Sciatic nerve (tissue), 2 donors: ENCODE measurements around the gene SMCO2. TPM values are rescaled to one million over a fixed set of nuclear protein-coding genes. Genes with fewer than 3 reads are reported as not detected.

Source experiments
- ATAC-seq: fragments of 200-7000 bp; cut with Tn5 transposase; one replicate; pipeline ENCODE4 v1.9.1; 2020; ENCODE audit warnings: mild to moderate bottlenecking, moderate library complexity
- DNase-seq: peaks from one replicate; pipeline ENCODE4 v3.0.0-alpha.2; 2020; ENCODE audit warnings: low spot score
- intact Hi-C: fragments of 100-400 bp; cut with DNase I; formaldehyde crosslinking; loops from one replicate; pipeline ENCODE4 v1.14.2; 2022
- total RNA-seq: library from RNA; stranded (reverse); fragmentation: NEBNext Ultra II Directional; extraction: Animal tissue kit (Norgen Biotek cat#: 25700); gene quantifications from one replicate; pipeline ENCODE4 v1.2.1, GENCODE V29; 2021
- donor health status: DM: no; HTN: no; CAD: no.
- donor health status: DM: no; HTN: no; CAD: no.

The SMCO2 gene
- total RNA-seq, 1 donor from 2014 or later: 0.40 TPM

DNA sequence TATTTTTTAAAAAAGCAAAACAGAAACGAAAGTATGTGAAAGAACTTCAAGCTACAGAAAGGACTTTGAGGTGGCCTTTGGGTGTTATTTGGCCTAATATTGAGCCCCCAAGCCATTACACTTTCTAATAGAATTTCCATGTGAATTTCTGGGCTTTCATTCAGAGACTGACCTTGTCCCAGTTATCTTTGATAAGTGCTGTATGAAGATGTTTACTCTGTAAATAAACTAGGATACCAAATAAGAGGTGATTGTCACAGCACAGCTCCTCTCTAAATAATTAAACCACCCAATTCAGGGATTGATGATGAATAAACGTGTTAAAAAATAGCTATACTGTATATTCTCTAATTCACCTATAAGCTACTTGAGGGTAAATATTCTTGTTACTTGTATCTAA is 44.7 kb downstream of the SMCO2 start:
- no peak for DNase-seq
- no peak for ATAC-seq
- intact Hi-C loops: no loop called here

DNA sequence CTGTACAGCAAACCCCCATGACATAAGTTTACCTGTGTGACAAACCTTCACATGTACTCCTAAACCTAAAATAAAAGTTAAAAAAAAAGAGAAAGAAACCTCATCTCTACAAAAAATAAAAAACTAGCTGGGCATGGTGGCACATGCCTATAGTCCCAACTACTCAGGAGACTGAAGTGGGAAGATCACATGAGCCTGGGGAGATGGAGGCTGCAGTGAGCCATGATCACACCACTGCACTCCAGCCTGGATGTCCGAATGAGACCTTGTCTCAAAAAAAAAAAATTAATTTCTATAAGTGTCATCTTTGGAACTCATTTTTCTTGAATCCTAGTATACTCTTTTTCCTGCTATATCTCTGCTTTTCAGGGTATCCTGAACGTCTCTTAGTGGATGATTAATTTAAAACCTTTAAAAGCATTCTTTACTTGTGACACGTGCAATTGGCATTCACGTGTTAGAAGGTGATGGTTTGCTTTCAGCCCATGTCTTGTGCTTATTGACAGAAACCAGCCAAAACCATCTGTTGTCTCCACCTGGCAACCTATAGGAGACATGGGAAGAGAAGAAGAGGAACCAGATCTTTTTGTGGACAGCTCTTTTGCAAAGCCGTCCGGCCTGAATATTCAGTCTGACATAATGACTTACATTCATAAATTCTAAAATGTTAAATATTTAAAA is 46.9 kb downstream of the SMCO2 start:
- intact Hi-C loops: no loop called here

DNA sequence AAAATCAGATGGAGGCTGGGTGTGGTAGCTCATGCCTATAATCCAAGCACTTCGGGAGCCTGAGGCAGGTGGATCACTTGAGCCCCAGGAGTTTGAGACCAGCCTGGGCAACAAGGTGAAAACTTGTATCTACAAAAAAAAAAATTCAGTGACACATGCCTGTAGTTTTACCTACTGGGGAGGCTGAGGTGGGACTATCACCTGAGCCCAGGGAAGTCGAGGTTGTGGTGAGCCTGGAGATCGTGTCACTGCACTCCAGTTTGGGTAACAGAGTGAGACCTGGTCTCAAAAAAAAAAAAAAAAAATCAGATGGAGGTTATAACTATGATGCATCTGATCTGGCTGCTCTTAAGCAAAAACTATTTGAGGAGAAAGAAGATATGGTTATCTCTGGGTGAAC is 50.9 kb downstream of the SMCO2 start:
- intact Hi-C loops: no loop called here
- DNase-seq: no peak
- ATAC-seq: no peak

More for the DNA sequence above, 46.9 kb downstream of the SMCO2 start:
- DNase-seq (no peak), ATAC-seq (no peak)

DNA sequence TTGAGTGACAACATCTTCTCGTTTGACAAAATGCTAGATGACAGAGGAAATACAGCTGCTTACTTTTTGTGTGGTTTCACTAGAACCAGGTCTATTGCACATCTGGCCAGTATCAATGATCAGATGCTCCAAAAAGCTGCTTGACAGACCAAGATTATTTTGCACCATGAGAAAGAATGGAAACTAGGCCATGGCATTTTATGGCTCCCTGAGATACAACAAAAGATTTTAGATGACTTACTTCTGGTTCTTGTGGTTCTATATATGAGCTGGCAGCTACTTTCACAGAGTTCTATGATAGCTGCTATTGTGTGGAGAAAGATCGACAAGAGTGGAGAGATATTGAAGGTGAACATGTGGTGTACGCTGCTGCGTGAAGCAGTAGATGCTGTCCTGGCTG is 51.6 kb downstream of the SMCO2 start:
- no peak for DNase-seq
- ATAC-seq: no peak
- intact Hi-C loops: no loop called here

DNA sequence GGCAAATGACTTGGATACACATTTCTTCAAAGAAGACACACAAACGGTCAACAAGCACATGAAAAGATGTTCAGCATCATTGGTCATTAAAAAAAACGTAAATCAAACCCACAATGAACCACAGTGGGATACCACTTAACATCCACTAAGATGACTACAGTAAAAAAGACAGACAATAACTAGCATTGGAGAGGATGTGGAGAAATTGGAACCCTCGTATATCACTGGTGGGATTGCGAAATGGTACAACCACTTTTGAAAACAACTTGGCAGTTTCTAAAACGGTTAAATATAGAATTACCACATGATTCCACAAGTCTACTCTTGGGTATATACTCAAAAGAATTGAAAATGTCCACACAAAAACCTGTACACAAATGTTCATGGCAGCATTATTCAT is 52.2 kb downstream of the SMCO2 start:
- DNase-seq (no peak), ATAC-seq (no peak)
- intact Hi-C loops: no loop called here

DNA sequence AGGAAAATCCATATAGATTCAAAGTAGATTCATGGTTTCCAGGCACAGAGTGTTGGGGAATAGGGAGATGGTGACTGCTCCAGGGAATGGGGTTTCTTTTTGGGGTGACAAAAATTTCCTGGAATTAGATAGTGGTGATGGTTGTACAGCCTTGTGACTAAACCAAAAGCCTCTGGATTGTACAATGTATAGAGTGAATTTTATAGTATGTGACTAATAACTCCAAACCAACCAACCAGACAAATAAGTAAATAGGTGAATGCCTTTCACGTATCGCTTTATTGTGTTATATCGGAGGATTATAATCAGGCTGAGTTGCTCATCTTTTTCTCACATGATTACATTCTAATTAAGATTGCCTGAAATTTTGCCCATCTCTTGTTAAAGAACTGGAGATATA is 52.8 kb downstream of the SMCO2 start:
- DNase-seq (no peak), ATAC-seq (no peak)
- intact Hi-C loops: no loop called here

DNA sequence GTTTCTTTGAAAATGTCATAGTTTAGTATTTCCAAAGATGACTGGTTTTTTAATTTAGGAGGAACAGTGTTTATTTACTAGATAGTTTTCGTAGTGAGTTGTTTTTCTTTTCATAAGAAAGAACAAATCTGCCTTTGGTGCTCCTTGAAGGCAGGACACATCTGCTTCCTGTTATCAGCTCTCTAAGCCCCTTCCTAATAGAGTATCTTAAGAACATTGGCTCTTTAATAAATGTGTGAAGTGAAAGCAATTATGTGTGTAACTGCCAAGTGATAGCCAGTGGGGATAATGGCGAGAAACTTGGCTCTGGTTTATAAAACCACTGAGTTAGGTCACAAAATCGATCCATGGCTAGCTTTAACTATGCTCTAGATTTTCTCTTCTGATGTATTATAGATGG is 54.0 kb downstream of the SMCO2 start:
- intact Hi-C loops: no loop called here
- DNase-seq (no peak), ATAC-seq (peak; percentile 63)

DNA sequence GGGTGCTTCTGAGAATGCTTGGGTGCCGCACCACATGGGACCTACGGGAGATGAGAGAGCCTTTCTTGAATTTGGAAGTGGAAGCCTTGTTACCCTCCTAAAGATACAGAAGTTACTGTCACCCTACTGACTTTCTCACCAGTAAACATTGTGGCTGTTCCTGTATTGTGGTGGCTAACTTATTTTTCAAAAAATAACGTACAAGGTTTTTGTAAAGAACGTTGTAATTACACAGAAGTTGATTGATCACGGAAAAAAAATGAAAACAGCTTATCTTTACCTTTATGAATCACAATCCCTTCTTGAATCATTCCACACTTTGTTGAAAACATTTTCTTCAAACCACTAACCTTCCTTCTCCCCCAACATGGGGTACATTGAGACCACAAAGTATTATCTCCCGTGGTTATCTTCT is 55.5 kb downstream of the SMCO2 start:
- intact Hi-C loops: no loop called here
- DNase-seq (no peak), ATAC-seq (no peak)

DNA sequence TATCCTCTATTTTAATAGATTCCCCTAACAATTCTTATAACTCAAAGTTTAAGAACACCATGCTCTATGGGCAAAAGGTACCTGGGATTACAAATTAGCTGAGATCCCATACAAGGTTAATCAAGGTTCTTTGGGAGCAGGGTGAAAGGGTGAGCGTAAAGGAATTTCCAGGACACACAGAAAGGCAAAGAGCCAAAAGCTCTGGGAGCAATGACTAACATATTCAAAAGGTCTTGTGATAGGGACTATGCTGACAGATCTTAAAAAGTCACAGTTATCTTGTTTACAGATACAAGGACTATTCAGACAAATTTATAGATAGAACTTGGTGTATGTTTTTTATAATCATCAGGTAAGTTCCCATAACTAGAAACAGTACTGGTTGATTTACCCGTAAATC is 58.0 kb downstream of the SMCO2 start:
- DNase-seq (no peak), ATAC-seq (no peak)
- intact Hi-C loops: no loop called here

DNA sequence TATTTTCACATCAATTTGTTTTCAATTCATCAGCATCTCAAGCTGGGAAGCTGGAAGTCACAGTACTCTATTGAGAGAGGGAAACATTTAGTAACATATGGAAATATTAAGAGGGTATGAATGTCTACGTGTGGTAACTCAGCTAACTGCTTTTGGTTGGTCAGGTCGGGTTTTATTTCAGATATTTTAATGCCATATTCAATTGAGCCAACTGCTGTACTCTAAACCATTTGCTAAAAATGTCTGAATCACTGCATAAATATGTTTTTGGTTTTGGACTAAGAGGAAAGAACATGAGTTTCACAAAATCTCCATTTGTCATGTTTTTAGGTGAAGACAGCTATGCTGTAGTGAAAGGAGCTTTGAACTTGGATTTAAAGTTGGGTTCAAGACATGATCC is 58.6 kb downstream of the SMCO2 start:
- intact Hi-C loops: no loop called here
- DNase-seq: no peak
- ATAC-seq: no peak

DNA sequence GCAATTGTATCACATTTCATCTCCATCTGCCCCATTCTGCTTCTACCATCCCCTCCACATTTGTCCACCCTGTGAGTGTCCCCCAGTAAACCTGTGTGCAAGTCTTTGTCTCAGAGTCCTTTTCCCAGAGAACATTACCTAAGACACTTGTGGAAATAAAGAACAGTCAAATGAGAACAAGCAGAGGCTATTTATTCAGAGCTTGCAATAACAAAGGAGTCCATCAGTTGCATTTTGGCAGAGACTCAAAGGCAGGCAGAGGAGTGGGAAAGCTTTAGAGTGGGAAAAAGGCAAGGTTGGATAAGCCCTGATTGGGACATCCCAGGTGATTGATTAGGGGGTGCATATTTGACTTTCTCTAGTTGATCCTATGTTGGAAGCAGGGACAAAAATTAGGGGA is 59.2 kb downstream of the SMCO2 start:
- no peak for DNase-seq
- ATAC-seq: no peak
- intact Hi-C loops: no loop called here

DNA sequence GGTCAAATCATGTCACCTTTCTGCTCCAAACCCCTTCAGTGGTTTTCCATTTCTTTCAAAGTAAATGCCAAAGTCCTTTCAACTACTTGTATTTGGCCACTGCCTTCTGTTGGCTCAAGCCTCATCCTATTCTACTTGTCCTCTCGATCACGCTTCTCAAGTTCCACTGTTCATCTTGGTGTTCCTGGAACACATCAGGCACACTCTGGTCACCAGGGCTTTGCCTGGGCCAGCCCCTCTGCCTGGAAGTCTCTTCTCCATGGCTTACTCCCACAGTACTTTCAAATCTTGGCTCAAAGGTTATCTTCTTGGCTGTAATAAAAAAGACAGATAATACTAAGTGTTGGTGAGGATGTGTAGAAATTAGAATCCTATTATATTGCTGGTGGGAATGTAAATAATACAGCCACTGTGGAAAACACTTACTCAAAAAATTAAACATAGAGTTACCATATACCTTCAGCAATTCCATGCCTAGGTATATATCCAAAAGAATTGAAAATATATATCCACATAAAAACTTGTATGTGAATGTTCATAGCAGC is 60.2 kb downstream of the SMCO2 start:
- DNase-seq: no peak
- ATAC-seq: no peak
- intact Hi-C loops: no loop called here

DNA sequence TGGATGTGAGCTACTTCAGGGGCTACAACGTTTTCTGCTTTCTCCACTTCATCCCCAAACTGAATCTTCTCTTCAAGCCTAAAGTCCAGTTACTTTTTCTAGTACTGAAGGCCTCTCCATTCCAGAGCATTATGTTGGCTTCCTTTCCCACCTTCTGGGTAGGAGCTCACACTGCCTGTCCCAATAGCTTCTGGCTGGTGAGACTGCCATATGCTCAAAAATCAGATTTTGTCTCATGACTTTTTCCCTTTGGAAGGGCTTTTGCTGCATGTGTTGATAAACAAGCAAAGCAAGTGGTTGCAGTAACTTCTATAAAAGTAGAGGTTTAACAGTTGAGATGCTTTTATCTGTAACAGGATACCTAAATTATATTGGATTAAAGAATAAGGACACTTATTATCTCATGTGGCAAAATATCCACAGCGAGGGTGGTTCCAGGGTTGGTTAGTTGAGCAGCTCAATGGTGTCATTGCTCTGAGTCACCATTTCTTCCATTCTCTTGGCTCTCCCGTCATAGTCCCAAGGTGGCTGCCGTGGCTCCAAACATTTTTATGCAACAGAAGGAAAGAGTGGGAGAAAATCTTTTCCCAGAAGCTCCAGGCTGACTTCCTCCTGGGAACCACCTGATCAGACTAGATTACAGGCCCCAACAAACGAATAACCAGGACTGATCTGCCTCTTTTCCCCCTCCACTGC is 62.3 kb downstream of the SMCO2 start:
- intact Hi-C loops: no loop called here
- ATAC-seq: no peak
- no peak for DNase-seq

DNA sequence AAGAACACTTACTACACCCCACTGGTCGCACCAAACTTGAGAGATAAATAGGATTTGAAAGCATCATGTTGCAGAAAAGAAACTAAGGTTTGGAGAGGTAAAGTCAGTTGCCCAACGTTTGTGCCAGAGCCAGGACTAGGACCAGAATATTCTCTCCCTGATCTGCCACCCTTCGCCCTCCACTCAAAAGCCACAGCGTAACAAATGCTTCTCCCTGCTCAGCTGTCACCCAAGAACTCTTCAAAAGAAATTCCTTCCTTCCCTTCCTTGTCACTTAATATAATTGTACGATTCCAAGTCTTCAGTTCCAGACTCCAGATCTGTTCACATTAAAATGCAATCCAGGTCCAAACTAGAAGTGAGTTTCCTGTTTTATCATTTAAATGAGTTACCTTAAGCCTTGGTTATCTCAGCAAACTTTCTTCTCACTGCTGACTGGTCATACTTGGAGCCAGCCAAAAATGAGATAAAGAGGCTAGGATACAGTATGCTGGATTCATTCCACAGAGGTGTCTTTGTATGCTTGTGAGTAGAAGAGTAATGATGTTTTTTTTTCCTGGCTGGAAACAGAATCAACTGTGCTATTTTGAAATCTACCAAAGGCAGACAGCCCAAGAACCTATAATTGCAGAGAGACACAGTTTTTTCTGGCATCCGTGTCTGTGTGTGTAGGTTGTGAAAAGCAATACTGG is 64.6 kb downstream of the SMCO2 start:
- intact Hi-C loops: no loop called here
- peak; percentile 60 for ATAC-seq

DNA sequence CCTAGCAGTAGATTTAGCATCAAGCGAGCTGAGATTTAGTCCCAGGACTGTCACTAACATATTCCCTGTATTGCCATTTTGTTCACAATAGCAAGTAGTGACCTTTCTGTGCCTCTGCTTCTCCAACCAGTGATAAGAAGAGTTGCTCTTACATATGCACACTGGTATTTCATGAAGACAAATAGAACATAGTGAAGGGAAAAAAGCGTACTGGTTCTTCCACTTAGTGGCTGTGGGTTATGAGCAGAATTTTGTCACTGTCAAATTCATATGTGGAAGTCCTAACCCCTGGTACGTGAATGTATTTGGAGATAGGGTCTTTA is 65.1 kb downstream of the SMCO2 start:
- intact Hi-C loops: no loop called here
- peak; percentile 17 for ATAC-seq

More for the DNA sequence above, 64.6 kb downstream of the SMCO2 start:
- DNase-seq: no peak

DNA sequence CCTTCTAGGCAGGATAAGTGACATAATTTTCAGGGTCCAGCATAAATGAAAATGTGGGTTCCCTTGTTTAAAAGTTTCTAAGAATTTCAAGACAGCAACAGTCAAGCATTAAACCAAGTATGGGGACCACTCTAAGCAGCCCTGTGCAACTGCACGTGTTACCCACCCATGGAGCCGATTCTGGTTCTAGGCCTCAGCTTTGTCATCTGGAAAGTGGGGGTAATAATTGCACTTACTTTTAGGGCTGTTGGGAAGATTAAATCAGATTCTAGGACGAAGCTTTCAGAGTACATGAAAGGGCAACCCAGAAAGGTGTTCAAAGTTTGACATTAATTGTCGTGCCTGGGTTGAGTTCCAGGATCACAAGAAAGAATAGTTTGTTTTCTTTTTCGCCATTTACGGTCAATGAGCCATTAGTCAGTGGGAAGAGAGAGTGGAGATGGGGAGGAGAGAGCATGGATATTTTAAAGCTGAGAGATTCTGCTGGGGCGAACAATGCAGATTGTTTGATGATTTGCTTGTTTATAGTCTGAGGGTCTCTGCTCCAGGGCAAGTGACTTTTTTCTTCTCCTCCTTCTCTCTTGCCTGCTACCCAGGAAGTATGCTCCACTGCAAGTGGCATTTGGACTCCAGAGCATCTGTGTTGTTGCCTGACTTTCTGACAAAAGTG is 66.8 kb downstream of the SMCO2 start:
- intact Hi-C loops: no loop called here
- ATAC-seq (no peak), DNase-seq (no peak)

More for the DNA sequence above, 65.1 kb downstream of the SMCO2 start:
- no peak for DNase-seq

DNA sequence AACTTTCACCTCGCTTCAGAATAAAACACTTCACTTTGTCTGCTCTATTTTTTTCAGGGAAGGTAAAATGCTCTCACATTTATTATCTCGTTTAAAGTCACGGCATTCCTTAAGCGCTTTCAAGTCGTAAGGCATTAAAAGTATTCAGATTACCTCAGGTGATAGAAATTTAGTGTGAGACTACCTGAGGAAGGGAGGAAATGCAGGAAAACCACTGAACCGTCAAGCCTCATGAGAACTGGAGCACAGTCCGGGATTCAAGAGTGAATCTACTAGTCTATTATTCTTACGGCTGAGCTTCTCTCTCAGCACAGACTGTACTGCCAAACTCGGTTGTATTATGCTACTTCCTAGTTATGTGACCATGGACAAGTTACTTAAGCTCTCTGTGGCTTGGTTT is 69.1 kb downstream of the SMCO2 start:
- DNase-seq (no peak), ATAC-seq (no peak)
- intact Hi-C loops: no loop called here

DNA sequence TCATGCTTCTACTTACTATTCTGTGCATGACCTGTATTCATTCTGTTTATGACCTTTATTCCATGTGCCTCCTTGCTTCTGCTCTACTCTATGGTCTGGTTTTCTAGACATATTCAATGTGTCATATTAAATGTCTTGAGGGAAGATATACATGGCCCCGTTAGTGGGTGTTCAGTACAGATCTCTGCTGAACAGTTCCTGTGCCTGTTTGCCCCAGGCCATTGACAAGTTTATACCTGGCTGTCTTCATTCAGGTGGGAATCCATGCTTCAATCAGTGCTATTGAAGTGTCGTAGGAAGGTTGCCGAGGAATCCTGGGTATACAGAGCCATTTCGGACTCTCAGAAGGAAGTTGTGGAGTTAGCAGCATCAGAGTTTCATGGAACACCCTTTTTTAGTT is 70.1 kb downstream of the SMCO2 start:
- no peak for DNase-seq

DNA sequence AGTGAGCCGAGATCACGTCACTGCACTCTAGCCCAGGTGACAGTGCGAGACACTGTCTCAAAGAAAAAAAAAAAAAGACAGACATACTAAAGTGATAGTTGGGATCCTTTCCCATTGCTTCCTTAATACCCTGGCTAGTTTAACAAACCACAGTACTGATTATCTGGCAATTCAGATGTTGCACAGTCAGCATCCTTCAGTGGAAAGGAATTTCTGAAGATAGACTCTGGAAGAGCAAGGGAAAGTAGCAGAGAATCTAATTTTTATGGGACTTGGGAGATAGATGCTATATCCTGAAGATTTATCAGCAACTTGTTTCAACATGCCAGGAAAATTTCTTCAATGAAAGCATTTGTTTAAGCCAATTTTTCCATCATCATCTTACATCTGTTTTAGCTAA is 71.0 kb downstream of the SMCO2 start:
- DNase-seq (no peak), ATAC-seq (no peak)
- intact Hi-C loops: no loop called here

More for the DNA sequence above, 70.1 kb downstream of the SMCO2 start:
- no peak for ATAC-seq
- intact Hi-C loops: no loop called here
